Measurements from ENCODE around the gene SLC12A8.

The SLC12A8 gene

DNA sequence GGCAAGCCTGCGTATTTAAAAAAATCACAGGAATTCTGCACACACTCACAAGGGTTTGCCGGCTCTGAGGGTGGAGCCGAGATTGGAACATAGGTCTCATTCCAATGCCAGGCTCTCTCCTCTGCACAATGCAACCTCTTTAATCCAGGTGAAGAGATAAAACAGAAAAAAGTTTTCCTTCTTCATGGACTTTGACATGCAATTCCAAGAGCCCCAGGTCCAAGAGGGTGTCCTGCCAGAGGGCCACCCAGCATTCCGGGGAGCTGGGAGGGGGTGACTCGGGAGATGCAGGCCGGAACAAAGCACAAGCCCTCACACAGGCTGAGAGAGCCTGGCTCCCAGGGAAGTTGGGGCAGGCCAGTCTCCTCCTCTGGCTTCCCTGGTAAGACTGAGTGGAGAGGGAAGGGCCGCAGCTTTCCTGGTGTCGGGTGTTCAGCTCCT is 6.7 kb upstream of the SLC12A8 start:
- no peak for DNase-seq
- intact Hi-C loops (cut with DNase I) = no loop called here

DNA sequence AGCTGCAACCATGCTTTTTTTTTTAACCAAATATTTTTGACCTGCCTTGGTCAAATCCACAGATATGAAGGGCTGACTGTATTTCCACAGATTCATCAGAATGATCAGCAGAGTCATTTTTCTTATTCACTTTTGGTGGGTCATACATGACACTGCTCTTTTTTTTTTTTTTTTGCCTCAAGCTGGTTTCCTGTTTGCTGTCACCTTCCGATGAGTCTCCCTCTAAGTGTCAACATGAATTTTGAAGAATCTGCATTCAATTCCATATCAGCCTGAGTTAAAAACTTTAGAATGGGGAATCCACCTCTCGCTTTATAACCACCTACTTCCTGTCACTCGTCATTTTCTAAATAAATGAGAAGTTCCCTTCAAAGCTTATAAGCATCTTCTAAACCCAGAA is 2.2 kb upstream of the SLC12A8 start:
- intact Hi-C loops (cut with DNase I) = no loop called here
- no peak for DNase-seq

DNA sequence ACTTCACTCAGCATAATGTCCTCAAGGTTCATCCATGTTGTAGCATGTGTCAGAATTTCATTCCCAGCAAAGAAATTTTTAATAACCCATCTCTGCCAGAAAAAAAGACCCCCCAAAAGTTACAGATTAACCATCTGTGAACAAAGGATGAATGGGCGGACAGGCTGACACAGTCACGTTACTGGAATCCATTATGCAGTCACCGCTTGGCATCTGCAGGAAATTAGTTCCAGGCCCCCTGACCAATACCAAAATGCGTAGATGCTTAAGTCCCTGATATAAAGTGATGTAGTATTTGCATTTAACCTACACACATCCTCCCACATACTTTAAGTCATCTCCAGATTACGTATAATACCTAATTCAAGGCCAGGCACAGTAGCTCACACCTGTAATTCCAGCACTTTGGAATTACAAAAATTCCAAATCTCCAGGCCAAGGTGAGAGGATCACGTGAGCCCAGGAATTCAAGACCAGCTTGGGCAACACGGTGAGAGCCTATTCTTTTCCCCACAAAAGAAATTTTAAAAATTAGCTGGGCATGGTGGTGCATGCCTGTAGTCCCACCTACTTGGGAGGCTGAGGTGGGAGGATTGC is 1.5 kb upstream of the SLC12A8 start:
- intact Hi-C loops (cut with DNase I) = no loop called here
- DNase-seq = no peak

DNA sequence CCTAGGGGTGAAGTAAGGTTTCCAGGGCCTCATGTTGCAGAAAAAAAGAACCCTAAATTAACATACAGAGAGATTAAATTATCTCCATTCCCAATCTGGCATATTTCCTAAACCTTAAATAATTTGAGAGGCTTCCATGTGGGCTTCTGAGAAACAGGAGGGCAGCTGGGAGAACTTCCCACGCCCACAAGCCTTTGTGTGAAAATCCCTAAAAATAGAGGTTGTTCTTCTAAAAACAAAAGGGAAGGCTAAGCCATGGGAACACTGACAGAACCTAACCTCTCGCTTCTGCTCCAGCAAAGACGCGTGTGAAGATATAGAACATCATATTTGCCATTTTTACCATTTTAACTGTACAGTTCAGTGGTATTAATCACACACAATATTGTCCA is 812 bp upstream of the SLC12A8 start:
- intact Hi-C loops (cut with DNase I) = no loop called here
- no peak for DNase-seq

DNA sequence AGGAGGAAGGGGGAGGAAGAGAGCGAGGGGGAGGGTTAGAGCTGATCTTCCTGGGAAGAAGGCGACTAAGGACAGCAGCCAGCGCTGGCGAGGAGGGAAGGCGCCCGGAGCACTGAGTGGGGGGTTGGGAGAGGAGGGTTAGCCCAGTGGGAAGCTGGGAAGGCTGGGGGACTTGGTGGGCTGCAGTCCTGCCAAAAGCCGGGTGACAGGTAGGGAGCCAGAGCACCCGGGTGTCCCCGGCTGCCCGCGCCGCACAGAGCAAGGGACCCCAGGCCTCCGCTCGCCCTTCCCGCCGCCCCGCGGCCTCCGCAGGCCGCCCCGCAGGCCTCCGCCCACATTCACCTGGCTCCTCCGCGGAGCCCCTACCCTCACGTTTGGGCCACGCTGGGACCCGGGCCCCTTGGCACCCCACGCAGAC is 448 bp downstream of the SLC12A8 start:
- peak in 1 of 10 donors; percentile 66 for DNase-seq
- intact Hi-C loops (cut with DNase I) = no loop called here

DNA sequence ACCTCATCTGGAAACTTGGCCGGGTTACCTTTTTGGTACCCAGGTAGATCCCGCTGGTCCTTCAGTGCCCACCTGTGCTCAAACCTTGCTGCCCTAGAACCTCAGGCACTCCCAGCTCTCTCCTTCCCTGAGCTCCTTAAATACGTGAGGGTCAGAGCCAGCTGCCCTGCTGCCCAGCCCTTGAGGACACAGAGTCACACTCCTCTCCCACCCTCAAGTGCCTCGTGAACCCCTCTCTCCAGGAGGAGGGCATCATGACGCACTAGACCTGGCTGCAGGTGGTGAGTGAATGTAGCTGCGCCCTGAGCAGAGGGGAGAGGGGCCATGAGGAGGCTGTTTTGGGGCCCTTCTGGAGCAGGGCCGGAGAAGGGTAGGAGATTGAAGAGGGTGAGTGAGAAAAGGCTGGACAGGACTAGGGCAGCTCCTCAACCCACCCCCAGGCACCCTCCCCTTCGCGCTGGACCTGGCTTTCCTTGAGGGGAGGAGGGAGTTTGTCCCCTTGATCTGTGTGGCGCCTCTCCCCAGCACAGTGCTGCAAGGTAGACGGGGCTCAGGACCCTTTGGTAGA is 941 bp downstream of the SLC12A8 start:
- no peak for DNase-seq
- intact Hi-C loops (cut with DNase I) = no loop called here

DNA sequence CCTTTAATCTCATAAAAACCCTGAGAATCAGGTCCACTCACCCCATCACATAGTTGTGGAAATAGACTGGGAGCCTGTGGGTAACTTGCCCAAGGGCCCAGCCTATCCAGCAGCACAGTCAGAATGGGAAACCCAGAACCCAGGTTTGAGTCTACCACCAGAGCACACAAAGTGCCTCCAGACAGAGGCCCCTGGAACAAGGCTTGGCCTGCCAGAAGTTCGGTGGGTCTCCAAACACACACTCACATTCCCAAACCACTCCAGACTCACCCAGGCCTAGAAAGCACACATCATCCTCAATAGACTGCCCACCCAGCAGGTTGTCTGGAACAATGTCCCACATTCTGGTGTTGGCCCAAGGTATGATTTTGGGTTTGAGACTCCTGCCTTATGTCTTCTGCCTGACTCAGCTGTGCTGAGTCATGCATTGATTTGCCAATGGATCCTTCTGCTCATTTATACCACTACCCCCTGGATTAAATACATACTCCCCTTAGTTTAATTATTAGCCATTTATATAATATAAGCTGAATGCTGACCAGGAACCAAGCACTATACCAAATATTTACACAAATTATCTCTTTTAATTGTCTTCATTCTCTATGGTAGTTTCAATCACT is 4.5 kb downstream of the SLC12A8 start:
- no peak for DNase-seq
- intact Hi-C loops (cut with DNase I) = no loop called here

DNA sequence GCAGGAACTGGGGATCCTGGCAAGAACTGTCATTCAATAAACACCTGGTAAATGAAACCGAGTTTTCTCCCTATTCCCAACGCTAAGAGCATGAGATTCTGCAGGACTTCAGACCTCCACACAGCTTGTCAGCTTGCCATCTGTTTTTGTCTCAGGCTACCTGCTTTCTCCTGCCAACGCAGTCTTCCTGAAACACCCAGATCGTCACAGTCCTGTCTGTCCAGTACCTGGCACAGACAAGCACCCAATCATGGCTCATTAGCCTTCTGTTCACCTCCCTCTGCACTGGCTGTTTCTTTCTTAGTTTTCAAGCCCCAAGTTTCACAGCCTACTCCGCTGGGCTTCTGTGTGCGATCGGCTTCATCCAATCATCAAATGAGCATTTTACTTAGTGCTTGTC is 5.0 kb downstream of the SLC12A8 start:
- intact Hi-C loops (cut with DNase I) = no loop called here
- no peak for DNase-seq

DNA sequence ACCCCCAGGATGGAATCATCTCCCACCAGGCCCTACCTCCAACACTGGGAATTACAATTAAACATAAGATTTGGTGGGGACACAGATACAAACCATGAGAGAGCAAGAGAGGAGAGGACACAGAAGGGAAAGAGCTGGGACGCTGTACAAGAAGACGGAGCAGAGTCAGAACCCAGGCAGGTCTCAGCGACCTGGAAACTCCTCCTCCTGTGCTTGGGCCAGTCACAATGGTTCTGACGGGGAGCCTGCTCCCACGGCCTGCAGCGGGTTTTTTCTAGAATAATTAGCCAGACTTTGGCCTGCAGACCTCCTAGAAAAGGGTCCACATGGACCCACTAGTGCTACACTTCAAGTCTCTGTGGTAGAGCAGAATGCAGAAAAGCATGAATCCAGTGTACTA is 5.6 kb downstream of the SLC12A8 start:
- intact Hi-C loops (cut with DNase I) = no loop called here
- no peak for DNase-seq

DNA sequence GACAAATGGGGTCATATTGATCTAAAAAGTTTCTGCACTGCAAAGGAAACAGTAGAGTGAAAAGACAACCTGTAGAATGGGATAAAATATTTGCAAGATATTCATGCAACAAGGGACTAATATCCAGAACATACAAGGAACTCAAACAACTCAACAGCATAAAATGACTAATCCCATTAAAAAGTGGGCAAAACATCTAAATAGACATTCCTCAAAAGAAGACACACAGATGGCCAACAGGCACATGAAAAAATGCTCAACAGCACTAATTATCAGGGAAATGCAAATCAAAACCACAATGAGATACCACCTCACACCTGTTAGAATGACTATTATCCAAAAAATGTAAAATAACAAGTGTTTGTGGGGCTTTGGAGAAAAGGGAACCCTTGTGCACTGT is 8.8 kb downstream of the SLC12A8 start:
- DNase-seq = no peak
- intact Hi-C loops (cut with DNase I) = no loop called here

DNA sequence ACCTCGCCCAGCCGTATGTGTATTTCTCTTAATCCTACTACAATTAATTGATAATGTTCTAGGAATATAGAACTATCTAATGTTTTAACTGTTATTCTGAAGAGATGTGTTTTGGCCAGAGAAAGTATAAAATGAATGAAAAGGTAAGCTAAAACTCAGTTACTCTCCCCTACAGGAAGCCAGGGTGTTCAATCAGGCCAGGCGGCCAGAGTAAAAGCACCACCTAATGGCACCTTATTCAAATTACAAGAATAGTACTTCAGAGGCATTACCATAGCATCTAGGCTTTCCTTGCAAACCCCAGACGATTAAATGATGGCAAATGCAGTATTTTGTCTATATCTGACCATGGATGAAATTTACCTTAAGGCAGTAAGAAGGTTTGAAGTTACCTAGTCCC is 10.4 kb downstream of the SLC12A8 start:
- intact Hi-C loops (cut with DNase I) = no loop called here
- DNase-seq = no peak

DNA sequence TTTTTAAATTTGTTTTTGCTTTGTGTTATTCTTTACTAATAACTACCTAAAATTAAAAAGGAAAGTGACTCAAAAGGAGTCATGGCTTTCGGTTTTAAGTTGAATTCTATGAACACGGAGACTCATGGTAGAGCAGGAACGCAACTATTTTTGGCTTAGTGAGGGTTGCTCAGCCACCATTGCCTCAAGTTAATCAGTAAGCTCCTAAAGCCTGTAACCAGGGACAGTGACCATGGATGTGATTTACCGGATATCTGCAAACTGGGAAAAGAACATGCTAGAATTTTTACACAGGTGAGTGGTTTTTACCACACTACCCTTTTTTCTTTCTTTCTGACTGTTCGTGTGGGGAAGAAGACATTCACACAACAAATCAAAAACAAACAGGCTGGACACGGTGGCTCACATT is 11.8 kb downstream of the SLC12A8 start:
- intact Hi-C loops (cut with DNase I) = no loop called here
- no peak for DNase-seq

DNA sequence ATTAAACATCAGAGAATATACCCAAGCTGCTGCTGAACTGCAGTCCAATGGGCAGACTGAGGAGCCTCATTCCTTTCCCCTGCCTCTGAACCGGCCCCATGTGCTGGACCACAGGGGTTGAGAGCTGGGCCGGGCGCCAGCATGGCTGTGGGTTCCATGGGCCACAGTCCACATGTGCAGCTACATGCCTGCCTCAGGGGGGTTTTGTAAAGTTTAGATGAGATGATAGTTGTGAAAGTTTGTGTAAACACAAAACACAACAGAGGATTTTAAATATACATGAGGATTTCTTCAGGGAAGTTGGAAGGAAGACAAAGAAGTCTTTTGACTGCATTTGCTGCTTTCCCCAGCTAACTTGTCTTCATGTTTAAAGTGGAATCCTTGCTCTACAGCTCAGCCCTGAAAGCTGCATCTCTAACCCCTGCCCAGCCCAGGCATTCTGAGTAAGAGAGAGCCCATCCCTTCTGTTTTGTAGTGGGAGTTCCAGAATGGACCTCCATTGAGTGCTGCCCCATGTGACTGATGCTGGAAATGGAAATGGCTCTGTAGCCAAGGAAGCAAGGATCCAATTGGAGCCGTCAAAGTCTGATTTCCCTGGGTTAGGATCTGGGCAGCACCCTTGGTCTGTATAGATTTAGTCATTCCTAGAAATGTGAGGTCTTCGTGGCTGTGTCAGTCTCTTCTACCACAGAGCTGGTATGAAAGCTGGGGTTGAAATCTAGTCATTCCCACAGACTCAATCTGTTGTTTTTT is 17.5 kb downstream of the SLC12A8 start:
- intact Hi-C loops (cut with DNase I) = no loop called here
- peak in 1 of 10 donors; percentile 65 for DNase-seq

DNA sequence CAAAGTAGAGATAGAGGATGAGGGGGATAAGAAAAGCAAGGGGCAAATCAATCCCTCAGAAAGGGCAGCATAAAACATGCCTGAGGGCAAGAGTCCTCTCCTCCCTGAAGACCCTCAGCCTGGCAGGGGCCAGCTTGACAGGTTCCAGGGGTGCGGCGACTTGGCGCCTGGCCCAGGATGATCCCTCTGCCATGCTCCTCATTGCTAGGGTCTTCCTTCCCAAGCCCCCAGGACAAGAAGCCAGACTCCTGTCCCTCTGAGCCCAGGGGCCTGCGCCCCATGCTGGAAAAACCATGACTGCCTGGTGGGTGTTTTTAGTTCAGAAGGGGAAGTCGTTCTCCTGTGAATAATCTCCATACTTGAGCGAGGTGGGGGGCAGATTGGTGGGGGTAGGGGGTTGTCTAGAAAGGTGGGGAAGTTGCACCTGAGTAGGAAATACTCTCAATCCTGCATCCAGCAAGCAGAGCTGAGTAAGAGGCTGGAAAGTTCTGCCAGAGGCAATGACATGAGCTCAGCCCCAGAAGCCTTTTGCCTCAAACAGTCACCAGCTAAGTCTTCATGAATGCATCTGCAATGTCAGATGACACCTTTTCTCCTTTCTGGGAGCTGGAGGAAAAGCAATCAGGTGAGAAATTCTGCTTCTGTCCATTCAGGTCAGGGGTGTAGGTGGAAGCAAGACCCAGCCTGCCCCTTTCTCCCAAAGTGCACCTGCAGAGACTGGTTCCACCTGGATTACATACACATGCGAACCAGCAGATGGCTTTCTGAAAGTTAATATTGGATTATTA is 18.3 kb downstream of the SLC12A8 start:
- intact Hi-C loops (cut with DNase I) = no loop called here
- peak in 1 of 10 donors; percentile 31 for DNase-seq

DNA sequence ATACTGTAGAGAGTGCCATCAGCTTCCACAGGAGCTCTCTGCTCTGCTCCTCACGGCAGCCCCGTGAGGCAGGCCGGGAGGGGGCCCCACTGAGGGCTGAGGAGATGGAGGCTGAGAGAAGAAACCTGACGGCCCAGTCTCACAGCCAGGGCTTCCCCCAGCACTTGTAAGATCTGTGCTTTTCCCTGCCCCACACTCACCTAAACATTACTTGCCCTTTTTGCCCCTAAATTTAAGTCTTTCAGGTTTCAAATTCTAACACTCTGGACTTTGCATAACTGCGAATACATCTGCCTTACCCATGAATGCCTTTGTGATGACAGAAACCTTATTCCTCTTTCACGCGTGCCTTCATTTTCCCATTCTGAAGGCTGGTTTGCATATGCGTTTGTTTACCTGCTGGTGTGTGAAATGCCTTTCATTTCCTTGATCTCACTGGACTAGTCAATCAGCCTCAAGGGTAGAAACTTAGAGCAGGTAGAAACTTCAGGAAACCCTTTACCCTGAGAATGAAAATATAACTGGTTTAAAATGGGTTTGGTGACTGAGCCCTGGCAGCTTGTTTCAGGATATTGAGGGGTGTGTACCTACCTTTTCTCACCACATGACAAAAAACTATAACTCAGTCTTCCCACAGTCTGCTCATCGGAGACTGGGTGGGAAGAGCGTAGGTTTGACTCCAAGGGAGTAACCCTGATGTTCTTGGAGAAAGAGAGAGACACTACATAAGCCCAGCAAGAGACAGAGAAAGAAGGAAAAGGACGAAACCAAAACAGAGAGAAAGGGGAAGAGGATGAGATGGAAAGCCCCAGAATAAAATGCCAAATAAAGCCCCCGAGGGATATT is 20.1 kb downstream of the SLC12A8 start:
- intact Hi-C loops (cut with DNase I) = no loop called here

DNA sequence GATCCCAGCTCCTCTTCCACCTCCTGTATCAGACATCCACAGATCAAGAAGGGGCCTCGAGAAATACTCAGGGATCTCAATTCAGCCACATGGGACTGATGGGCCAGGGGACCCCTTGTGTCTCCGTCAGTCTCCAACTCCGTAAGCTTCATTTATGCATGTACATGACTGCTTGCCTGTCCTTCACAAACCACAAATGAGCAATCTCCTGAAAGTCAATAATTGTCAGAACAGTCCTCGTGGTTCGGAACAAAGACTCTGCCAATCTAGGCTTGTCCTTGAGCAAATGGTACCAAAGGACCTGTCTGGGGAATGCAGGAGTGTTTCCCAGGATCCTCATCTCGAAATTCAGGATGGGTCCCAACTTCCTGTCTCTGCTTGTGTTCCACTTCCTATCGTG is 20.8 kb downstream of the SLC12A8 start:
- intact Hi-C loops (cut with DNase I) = no loop called here
- peak in 1 of 10 donors; percentile 13 for DNase-seq

More for the DNA sequence above, 20.1 kb downstream of the SLC12A8 start:
- peak in 1 of 10 donors; percentile 26 for DNase-seq

DNA sequence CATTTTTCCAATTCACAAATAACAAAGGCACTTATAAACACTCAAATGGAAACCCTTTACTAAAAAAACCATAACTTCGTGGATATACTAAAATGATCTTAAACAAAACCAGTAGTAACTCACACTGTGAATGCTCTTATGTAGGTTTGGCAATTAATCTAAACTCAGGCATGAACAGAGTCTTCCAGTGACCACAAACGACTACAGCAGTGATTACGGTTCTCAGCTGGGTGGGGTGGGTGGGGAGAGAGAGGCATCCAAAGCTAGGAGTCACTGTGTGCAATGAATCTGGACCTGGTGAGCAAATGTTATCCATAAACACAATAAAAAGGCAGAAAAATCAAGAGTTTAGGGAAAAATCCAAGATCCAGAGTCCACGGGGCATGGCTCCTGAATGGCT is 21.3 kb downstream of the SLC12A8 start:
- no peak for DNase-seq
- intact Hi-C loops (cut with DNase I) = no loop called here

DNA sequence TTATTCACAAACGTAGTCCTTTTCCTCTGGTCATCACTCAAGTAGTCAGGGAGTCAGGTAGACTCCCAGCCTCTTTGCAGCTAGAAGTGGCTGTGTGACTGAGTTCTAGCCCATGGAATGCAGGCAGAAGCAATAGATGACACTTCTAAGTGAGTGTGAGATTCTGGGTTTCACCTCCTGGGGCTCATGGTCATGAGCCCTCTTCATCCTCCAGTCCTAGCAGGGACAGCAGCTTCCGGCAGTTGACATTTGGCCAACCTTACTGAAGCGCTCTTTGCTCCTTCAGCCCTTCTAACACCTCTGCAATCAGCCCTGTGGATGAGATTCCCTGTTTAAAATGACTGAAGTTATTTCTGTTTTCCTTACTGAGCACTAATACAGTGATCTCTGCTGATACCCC is 21.8 kb downstream of the SLC12A8 start:
- DNase-seq = peak in 1 of 10 donors; percentile 5
- intact Hi-C loops (cut with DNase I) = no loop called here

DNA sequence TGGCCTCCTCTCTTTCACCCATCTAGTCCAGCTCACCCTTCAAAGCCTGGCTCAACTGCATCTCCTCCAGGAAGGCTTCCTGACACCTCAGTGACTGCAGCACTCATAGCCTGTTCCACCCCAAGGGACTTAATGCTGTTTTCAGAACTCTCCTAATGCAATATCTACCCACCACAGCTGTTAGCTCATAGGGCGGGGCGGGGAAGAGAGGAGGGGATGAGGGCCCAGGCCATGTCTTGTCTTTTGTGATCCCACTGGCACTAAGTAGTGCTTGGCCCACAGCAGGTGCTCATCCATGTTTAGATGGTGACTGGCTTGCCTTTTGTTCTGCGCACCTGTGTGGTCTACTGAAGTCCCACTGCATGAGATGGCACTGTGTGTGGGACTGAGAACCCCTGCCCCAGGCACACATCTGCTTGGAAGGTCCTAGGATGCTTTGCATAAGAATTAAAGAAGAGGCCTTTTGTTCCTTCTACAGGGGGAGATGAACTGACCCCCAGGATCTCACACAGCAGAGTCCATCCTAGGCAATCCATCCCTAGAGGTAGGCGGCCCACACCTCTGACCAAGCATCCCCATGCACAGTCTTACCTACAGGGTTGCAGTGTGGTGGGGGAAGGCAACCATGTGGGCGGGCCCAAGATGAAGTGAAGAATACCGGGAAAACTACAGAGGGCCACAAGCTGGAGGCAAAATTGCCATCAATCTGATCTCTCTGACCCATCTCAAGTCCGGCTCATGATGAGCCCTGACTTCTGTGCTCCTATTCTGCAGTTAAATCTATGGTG is 23.0 kb downstream of the SLC12A8 start:
- DNase-seq = peak in 1 of 10 donors; percentile 42
- intact Hi-C loops (cut with DNase I) = no loop called here
